Measurements from ENCODE around the gene OSBPL3. TPM values are rescaled to one million over a fixed set of nuclear protein-coding genes. Genes with fewer than 3 reads are reported as not detected.

Gene OSBPL3
- polyA plus RNA-seq, 1 of the 3 experiments (the other 2 are of a cell fraction) = 23.2 TPM

DNA sequence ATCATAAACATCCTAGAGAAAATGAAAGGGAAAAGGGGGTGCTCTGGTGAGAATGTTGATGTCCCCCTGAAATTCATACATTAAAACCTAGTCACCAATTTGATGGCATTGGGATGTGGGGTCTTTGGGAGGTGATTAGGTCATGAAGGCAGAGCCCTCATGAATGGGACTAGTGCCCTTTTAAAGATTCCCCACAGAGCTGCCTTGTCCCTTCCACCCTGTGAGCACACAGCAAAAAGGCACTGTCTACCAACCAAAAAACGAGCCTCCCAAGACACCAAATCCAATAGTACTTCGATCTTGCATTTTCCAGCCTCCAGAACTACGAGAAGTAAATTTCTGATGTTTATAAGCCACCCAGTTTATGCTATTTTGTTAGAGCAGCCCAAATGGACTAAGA, 47.6 kb downstream of the OSBPL3 start:
- Histone ChIP-seq H3K9me2 (no peaks in the 10 kb centered on the region), H3K4me2 (no peak overlapping the region), H3K9ac (no peak overlapping the region), H3F3A (replicated peaks; ENCODE audit: insufficient read depth) (peaks cover 16% of the 10 kb centered on the region), H3K27me3 (ENCODE audit: insufficient read depth) (no peaks in the 10 kb centered on the region), H2AFZ (ENCODE audit: low read depth) (no peak overlapping the region), H3K36me3 (replicated peaks in 1 of 2; ENCODE audit: control insufficient read depth in 1 of 2, insufficient read depth in 2 of 2, low read length in 1 of 2) (peaks cover 4% of the 10 kb centered on the region in 2 experiments), H3K4me1 (ENCODE audit: control insufficient read depth in 1 of 2, insufficient read depth in 2 of 2, low read depth in 1 of 2, low read length in 1 of 2) (peaks cover 2 to 17% of the 10 kb centered on the region in 2 experiments; a peak in 3 of 4 replicates), H3K27ac (ENCODE audit: low read depth in 2 of 2, low read length in 1 of 2) (no peak overlapping the region), H3K79me2 (ENCODE audit: insufficient read depth) (peaks cover 97% of the 10 kb centered on the region), H3K4me3 (ENCODE audit: low read depth in 2 of 2, low read length in 1 of 2) (no peak overlapping the region), H4K20me1 (ENCODE audit: insufficient read depth) (no peaks in the 10 kb centered on the region), H3K9me3 (no peaks in the 10 kb centered on the region)
- 95% methylated on average over 3 of the region's 3 CpGs for WGBS (ENCODE audit: low lambda C conversion rate)
- ChIA-PET CTCF (interaction anchor here (1.1 to 1.9 kb wide), 2 partner anchors 9 to 166 kb away, joined by 3 to 4 read pairs; no protein-coding TSS in a partner anchor), POLR2A (no interaction called here)
- no peak for DNase-seq
- TF ChIP-seq, protein P1, sequence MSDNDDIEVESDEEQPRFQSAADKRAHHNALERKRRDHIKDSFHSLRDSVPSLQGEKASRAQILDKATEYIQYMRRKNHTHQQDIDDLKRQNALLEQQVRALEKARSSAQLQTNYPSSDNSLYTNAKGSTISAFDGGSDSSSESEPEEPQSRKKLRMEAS (IDR thresholded peaks at IDR 0.05; ENCODE audit: low read depth) = no peak
- TF ChIP-seq, protein P2, sequence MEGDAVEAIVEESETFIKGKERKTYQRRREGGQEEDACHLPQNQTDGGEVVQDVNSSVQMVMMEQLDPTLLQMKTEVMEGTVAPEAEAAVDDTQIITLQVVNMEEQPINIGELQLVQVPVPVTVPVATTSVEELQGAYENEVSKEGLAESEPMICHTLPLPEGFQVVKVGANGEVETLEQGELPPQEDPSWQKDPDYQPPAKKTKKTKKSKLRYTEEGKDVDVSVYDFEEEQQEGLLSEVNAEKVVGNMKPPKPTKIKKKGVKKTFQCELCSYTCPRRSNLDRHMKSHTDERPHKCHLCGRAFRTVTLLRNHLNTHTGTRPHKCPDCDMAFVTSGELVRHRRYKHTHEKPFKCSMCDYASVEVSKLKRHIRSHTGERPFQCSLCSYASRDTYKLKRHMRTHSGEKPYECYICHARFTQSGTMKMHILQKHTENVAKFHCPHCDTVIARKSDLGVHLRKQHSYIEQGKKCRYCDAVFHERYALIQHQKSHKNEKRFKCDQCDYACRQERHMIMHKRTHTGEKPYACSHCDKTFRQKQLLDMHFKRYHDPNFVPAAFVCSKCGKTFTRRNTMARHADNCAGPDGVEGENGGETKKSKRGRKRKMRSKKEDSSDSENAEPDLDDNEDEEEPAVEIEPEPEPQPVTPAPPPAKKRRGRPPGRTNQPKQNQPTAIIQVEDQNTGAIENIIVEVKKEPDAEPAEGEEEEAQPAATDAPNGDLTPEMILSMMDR (IDR thresholded peaks at IDR 0.05) = no peak
- no peak for TF ChIP-seq JUND (IDR thresholded peaks at IDR 0.05)
- TF ChIP-seq MXI1 (IDR thresholded peaks at IDR 0.05; ENCODE audit: low read depth, low read length) = no peak
- no peak for TF ChIP-seq EZH2phosphoT487 (IDR thresholded peaks at IDR 0.05; ENCODE audit: borderline replicate concordance, low read depth)
- TF ChIP-seq RCOR1 (IDR thresholded peaks at IDR 0.05; ENCODE audit: low read length) = no peak

DNA sequence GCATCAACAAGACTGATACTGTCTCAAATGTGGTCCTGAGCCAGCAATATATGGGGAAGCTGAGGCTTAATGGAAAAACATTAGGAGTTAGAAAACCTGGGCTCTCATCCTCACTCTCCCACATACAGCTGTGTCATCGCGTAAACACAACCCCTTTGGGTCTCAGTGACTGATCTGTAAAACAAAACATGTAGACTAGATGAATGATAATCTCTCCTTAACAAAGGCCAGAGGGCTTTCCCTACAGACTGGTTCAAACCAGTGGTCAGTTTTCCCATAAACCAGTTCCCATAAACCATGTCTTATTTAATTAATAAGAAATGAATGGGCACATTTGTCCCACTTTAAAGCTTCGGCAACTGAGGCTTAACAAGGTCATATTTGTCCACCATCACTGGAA, 48.1 kb downstream of the OSBPL3 start:
- Histone ChIP-seq H3K27me3 (ENCODE audit: insufficient read depth) (no peaks in the 10 kb centered on the region), H3F3A (replicated peaks; ENCODE audit: insufficient read depth) (peaks cover 22% of the 10 kb centered on the region), H3K4me3 (ENCODE audit: low read depth in 2 of 2, low read length in 1 of 2) (no peak overlapping the region), H3K9me3 (no peaks in the 10 kb centered on the region), H3K36me3 (replicated peaks in 1 of 2; ENCODE audit: control insufficient read depth in 1 of 2, insufficient read depth in 2 of 2, low read length in 1 of 2) (peaks cover 4% of the 10 kb centered on the region in 2 experiments), H3K4me1 (ENCODE audit: control insufficient read depth in 1 of 2, insufficient read depth in 2 of 2, low read depth in 1 of 2, low read length in 1 of 2) (peaks cover 2 to 21% of the 10 kb centered on the region in 2 experiments; a peak in 3 of 4 replicates), H2AFZ (ENCODE audit: low read depth) (no peak overlapping the region), H3K9ac (no peak overlapping the region), H3K27ac (ENCODE audit: low read depth in 2 of 2, low read length in 1 of 2) (no peak overlapping the region), H4K20me1 (ENCODE audit: insufficient read depth) (no peaks in the 10 kb centered on the region), H3K9me2 (no peaks in the 10 kb centered on the region), H3K4me2 (no peak overlapping the region), H3K79me2 (ENCODE audit: insufficient read depth) (peaks cover 92% of the 10 kb centered on the region)
- 98% methylated on average over 3 of the region's 3 CpGs for WGBS (ENCODE audit: low lambda C conversion rate)
- CTCF ChIA-PET = interaction anchor here (1.1 to 1.9 kb wide), 2 partner anchors 10 to 167 kb away, joined by 3 to 4 read pairs; no protein-coding TSS in a partner anchor
- TF ChIP-seq, protein P2 (IDR thresholded peaks at IDR 0.05) = no peak
- POLR2A ChIA-PET = no interaction called here
- DNase-seq = no peak

Data from SK-N-SH (cell line).